Measurements from ENCODE around the gene PCYT1B.

DNA sequence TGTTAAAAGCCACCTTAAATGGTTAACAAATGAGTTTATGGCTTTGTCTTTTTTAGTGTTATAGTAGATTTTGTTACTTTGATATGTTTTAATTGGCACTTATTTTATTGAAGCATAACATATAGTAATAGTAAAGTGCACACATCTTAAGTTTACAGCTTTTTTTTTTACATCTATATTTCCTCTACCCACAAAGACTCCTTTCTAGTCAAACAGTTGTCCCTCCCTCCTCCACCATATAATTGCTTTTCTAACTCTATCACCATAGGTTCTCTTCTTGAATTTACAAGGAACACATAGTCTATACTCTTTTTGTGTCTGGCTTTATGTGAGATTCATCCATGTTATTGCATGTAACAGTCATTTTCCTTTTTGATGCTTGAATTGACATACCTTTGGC is 110.6 kb downstream of the PCYT1B start:
- TF ChIP-seq EP300 (IDR thresholded peaks at IDR 0.05): no peak
- TF ChIP-seq POLR2AphosphoS5 (IDR thresholded peaks at IDR 0.05): no peak
- TF ChIP-seq CTCF (IDR thresholded peaks at IDR 0.05): no peak

All from stomach (tissue), 4 donors.